ENCODE results near the gene TMEM208.

- TF ChIP-seq RFX5 (IDR thresholded peaks at IDR 0.05) (no peak), HOXA7 (CRISPR knock-in tag; IDR thresholded peaks at IDR 0.05) (no peak), EP300 (IDR thresholded peaks at IDR 0.05) (no peak), CTCF (IDR thresholded peaks at IDR 0.05) (no peak), POLR2A (IDR thresholded peaks at IDR 0.05; ENCODE audit: low read length) (no peak), RAD21 (conservative IDR thresholded peaks at IDR 0.05 in 1 of 2, IDR thresholded peaks at IDR 0.05 in 1 of 2) (no peak), MYC (IDR thresholded peaks at IDR 0.05; ENCODE audit: borderline replicate concordance, low read length) (no peak), SMC3 (IDR thresholded peaks at IDR 0.05) (no peak)
- TF ChIP-seq, protein P1, sequence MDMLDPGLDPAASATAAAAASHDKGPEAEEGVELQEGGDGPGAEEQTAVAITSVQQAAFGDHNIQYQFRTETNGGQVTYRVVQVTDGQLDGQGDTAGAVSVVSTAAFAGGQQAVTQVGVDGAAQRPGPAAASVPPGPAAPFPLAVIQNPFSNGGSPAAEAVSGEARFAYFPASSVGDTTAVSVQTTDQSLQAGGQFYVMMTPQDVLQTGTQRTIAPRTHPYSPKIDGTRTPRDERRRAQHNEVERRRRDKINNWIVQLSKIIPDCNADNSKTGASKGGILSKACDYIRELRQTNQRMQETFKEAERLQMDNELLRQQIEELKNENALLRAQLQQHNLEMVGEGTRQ (IDR thresholded peaks at IDR 0.05), result no peak
Observed at GRCh38 chr16:67191411-67191994, 35.4 kb upstream of the TMEM208 start.

Measured in A549 (cell line).